ENCODE results near the gene XRCC5. TPM values are rescaled to one million over a fixed set of nuclear protein-coding genes. Genes with fewer than 3 reads are reported as not detected.
A peak's percentile ranks its signal among the peaks of the same experiment; 100 is the strongest.

The XRCC5 gene
- total RNA-seq, 1 experiment from 2014 or later = 618 TPM

GRCh38 chr2:216149741-216150140 is 40.6 kb downstream of the XRCC5 start:
- peaks cover 9% of the 10 kb centered on the region for H3K79me1 ChIP-seq (ENCODE audit: insufficient read depth, low read depth, low read length, poor library complexity, severe bottlenecking)
- H3K14ac ChIP-seq (ENCODE audit: insufficient read depth, low read length) = no peak overlapping the region
- no peak overlapping the region for H4K5ac ChIP-seq (ENCODE audit: insufficient read length, low read depth, low read length)
- H2BK12ac ChIP-seq (ENCODE audit: insufficient read length, low read depth, low read length) = no peak overlapping the region
- no peak overlapping the region for H4K91ac ChIP-seq (ENCODE audit: insufficient read length, low read depth, low read length)
- no peak overlapping the region for H3K56ac ChIP-seq (ENCODE audit: insufficient read length, low read depth, low read length)
- WGBS (ENCODE audit: extremely low coverage, insufficient read length, low lambda C conversion rate) = no CpG with 5 or more reads among the region's 5 CpGs
- no peak overlapping the region for H2AK5ac ChIP-seq (ENCODE audit: insufficient read length, low read length)
- H4K8ac ChIP-seq (replicated peaks; ENCODE audit: insufficient read length, low read depth, low read length) = no peak overlapping the region
- Mint-ChIP-seq H3K36me3 (ENCODE audit: insufficient read depth in 1 of 3, low read depth in 3 of 3) (peaks cover 52 to 82% (median 75%) of the 10 kb centered on the region in 3 experiments; a peak in 6 of 7 replicates), H3K4me1 (peaks cover 18 to 29% of the 10 kb centered on the region in 2 experiments), H3K27ac (peak overlapping the region in 2 of 3 experiments; percentile 10 to 73; a peak in 3 of 7 replicates), H3K4me3 (no peak overlapping the region), H3K27me3 (ENCODE audit: low read depth) (no peaks in the 10 kb centered on the region), H3K9me3 (no peaks in the 10 kb centered on the region)
- H2AFZ ChIP-seq (ENCODE audit: low read length) = no peak overlapping the region
- H3K4me1 ChIP-seq (ENCODE audit: insufficient read depth, low read length) = no peaks in the 10 kb centered on the region
- H3K4ac ChIP-seq (ENCODE audit: low read depth, low read length) = no peak overlapping the region
- H2BK15ac ChIP-seq (ENCODE audit: low read depth, low read length) = no peak overlapping the region
- no peak overlapping the region for H3K9ac ChIP-seq (ENCODE audit: extremely low read depth, insufficient read length, low read length)
- no peak overlapping the region for H3K27ac ChIP-seq (ENCODE audit: insufficient read length, low read depth, low read length)
- no peak overlapping the region for H3K23ac ChIP-seq (ENCODE audit: insufficient read length, low read depth, low read length)
- no peak overlapping the region for H3K4me2 ChIP-seq (ENCODE audit: insufficient read depth, insufficient read length, low read length)
- H3K23me2 ChIP-seq (ENCODE audit: insufficient read length, low read depth, low read length, poor library complexity, severe bottlenecking) = no peaks in the 10 kb centered on the region
- no peak overlapping the region for H2BK5ac ChIP-seq (ENCODE audit: insufficient read length, low read length)
- no peak overlapping the region for H2BK120ac ChIP-seq (ENCODE audit: low read depth, low read length, poor library complexity, severe bottlenecking)
- no peaks in the 10 kb centered on the region for H4K20me1 ChIP-seq (ENCODE audit: control insufficient read depth, insufficient read depth, insufficient read length)
- H2BK20ac ChIP-seq (ENCODE audit: low read depth, low read length, poor library complexity, severe bottlenecking) = no peak overlapping the region
- no peak overlapping the region for H3K18ac ChIP-seq (ENCODE audit: insufficient read length, low read depth, low read length)
- DNase-seq = no peak
- no peak overlapping the region for H3T11ph ChIP-seq (ENCODE audit: low read length)
- peaks cover 3% of the 10 kb centered on the region; the same call in 1 of the 2 replicates for H3K79me2 ChIP-seq (ENCODE audit: insufficient read depth, low read length)
- no peak for TF ChIP-seq CTCF (conservative IDR thresholded peaks at IDR 0.05)
- H3K27me3 ChIP-seq (ENCODE audit: insufficient read depth, low read length) = no peaks in the 10 kb centered on the region
- no peaks in the 10 kb centered on the region for H3K9me3 ChIP-seq (ENCODE audit: control insufficient read depth, low read depth, low read length)
